Measurements from ENCODE around the gene SLC13A3.

Gene SLC13A3

DNA sequence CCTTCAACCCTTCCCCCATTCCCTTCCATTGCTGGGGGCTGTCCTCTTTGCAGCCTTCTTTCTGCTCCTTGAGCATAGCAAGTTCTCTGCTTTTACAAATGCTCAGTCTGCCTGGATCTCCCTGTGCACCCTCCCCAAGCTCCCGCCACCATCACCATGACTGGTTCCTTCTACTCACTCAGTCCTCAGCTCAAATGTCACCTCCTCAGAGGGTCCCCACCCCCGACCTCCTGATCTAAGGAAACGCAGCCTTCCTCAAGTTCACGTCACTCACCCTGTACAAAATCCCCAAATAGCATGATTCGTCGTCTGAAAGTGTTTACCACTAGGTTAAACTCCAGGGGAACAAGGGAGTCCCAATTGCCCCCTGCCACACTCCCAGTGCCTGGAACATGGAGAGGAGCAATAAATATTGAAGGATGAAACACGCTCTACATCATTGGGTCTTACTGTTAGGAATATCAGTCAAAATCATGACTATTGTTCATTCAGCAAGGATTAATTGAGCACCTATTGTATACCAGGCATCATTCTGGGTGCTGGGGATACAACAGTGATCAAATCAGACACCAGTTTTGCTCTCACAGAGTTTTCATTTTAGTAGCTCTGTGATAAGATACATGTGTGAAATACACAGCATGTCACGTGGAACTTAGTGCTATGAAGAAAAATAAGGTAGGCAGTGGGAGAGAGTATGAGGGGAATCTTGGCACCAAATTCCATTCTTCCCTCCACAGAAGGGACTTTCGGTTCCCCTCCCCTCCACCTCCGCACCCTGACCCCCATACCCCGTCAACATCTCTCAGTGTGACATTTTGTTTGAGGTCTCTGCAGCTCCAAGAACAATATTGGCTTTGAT is 22.4 kb upstream of the SLC13A3 start:
- TF ChIP-seq, protein P1, sequence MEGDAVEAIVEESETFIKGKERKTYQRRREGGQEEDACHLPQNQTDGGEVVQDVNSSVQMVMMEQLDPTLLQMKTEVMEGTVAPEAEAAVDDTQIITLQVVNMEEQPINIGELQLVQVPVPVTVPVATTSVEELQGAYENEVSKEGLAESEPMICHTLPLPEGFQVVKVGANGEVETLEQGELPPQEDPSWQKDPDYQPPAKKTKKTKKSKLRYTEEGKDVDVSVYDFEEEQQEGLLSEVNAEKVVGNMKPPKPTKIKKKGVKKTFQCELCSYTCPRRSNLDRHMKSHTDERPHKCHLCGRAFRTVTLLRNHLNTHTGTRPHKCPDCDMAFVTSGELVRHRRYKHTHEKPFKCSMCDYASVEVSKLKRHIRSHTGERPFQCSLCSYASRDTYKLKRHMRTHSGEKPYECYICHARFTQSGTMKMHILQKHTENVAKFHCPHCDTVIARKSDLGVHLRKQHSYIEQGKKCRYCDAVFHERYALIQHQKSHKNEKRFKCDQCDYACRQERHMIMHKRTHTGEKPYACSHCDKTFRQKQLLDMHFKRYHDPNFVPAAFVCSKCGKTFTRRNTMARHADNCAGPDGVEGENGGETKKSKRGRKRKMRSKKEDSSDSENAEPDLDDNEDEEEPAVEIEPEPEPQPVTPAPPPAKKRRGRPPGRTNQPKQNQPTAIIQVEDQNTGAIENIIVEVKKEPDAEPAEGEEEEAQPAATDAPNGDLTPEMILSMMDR (IDR thresholded peaks at IDR 0.05; ENCODE audit: extremely low read depth, insufficient read depth, missing control alignments) = no peak
- in situ Hi-C loops (cut with MboI; ENCODE audit: low pct_unique_long_range_greater_than_20kb, low sequenced_read_pairs, unreplicated experiment) = no loop called here
- no peak for DNase-seq (ENCODE audit: low spot score)

DNA sequence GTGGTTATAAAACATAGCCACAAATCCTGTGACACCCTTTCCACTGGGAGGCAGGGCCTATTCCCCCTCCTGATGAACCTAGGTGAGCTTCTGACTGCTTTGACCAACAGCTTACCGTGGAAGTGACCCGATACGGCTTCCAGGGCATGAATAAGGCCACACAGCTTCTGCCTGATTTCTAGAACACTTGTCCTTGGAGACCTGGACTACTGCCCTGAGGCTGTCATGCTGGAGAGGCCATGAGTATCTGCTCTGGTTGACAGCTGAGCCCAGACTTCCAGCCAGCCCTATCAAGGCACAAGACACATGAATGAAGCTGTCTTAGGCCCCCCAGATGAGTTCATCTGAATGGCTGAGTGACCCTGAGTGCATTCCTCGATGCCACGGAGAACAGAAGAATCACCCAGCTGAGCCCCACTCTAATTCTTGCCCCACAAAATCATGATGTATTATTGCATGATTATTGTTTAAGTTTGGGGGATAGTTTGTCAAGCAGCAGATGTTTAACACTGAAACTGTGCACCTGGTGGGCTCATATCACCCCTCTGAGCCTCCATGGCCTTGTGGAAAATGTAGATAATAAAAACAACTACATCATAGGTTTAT is 21.4 kb upstream of the SLC13A3 start:
- TF ChIP-seq, protein P1 (IDR thresholded peaks at IDR 0.05; ENCODE audit: extremely low read depth, insufficient read depth, missing control alignments) = no peak
- in situ Hi-C loops (cut with MboI; ENCODE audit: low pct_unique_long_range_greater_than_20kb, low sequenced_read_pairs, unreplicated experiment) = no loop called here
- no peak for DNase-seq (ENCODE audit: low spot score)

DNA sequence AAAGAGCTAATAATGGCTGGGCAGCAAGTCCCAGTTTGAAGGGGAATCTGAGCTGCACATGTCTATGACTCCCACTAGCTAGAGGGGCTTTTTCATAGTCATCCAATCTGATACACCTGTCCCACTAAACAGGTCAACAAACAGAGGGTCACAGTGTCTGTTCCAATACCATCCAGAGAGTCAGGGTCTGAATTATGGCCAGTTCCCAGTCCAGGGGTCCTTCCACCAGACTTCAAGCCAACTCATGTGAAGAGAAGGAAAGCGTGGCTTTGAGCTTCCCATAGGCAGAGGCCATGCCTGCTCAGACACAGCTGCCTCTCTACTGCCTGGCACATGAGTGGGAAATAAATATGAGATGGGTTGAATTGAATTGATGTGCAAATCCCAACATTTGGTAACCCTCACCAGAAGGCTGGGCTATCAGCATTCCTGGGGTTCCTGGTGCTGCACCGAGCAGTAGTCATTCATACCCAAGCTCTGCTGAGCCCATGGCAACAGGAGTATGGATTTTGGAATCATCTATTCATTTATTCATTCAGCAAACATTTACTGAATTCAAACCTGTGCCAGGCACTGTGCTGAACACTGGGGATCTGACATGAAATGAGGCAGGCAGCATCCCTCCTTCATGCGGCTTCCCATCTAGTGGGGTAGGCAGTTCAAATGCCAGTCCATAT is 20.7 kb upstream of the SLC13A3 start:
- in situ Hi-C loops (cut with MboI; ENCODE audit: low pct_unique_long_range_greater_than_20kb, low sequenced_read_pairs, unreplicated experiment) = no loop called here
- TF ChIP-seq, protein P1 (IDR thresholded peaks at IDR 0.05; ENCODE audit: extremely low read depth, insufficient read depth, missing control alignments) = no peak
- no peak for DNase-seq (ENCODE audit: low spot score)

DNA sequence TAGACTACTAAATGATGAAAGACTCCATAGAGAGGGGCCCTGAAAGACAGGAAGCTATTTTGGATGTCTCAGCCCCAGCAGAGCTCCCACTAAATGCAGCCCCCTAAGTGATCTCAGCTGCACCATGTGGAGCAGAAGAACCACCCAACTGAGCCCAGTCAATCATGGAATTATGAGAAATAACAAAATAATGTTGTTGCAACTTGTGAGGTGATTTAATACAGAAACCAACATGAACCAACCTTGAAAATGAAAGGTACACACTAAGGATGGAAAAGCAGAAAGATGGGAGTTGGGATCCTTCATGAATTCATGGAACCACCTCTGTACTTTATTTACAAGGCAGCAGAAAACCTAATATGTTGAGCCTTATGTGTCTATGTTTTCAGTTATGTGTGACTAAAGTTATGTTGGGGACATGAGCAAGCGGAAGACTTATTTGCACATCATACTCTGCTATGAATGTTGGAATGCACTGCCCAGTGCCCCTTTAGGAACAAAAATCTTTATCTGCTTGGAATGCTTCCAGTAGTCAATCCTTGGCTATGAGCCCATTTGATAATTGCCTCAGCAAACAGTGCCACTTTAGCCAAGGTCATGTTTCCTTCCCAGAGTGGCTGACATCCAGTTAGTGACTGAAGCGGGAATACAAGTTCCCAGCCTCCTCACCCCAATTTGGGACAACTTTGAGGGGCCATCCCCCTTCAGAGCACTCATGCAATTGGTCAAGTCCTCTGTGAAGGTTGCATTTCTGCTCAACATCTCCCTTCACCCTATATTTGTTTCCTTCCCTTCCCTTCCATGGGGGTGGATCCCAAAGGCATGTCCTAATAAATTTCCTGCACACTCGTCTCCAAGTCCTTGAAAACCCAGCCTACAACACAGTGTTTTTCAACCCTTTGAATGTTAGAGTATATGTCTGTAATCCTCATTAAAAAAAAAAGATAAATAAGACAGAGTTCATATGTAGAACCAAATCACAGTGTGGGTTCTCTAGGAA is 19.6 kb upstream of the SLC13A3 start:
- in situ Hi-C loops (cut with MboI; ENCODE audit: low pct_unique_long_range_greater_than_20kb, low sequenced_read_pairs, unreplicated experiment) = no loop called here
- no peak for DNase-seq (ENCODE audit: low spot score)
- TF ChIP-seq, protein P1 (IDR thresholded peaks at IDR 0.05; ENCODE audit: extremely low read depth, insufficient read depth, missing control alignments) = no peak

DNA sequence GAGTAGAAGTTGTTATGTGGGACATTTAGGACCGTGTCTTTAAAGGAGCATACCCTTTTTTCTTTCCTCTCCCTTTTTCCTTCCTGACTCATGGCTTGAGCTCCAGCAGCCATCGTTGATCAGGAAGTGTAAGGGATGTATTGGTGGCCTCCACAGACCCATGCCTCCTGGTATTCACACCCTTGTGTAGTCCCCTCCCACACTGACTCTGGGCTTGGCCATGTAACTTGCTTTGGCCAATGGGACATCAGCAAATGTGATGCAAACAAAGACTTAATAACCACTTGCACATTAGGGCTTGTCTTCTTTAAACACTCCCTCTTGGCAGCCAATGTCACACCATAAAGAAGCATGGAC is 18.9 kb upstream of the SLC13A3 start:
- in situ Hi-C loops (cut with MboI; ENCODE audit: low pct_unique_long_range_greater_than_20kb, low sequenced_read_pairs, unreplicated experiment) = no loop called here
- TF ChIP-seq, protein P1 (IDR thresholded peaks at IDR 0.05; ENCODE audit: extremely low read depth, insufficient read depth, missing control alignments) = no peak
- DNase-seq (ENCODE audit: low spot score) = no peak

All from GM13977 (cell line).